Kidney epithelial cell (primary cell): Measurements from ENCODE around the gene ANG. TPM values are rescaled to one million over a fixed set of nuclear protein-coding genes. Genes with fewer than 3 reads are reported as not detected.
A peak's percentile ranks its signal among the peaks of the same experiment; 100 is the strongest.
"Not testable (repeated sequence)": the region's sequence is repeated elsewhere in the genome, so short reads cannot be mapped to it uniquely, and the experiment has no call there.

Experiments used
- DNase-seq: peaks from one replicate; pipeline ENCODE4 v3.0.0-alpha.2; 2010; ENCODE audit warnings: low read depth
- H3K27me3 ChIP-seq: 2 replicates; pipeline ENCODE4 v1.6.0; 2011; ENCODE audit warnings: low read length; ENCODE audit not compliant: control insufficient read depth, insufficient read depth
- H3K36me3 ChIP-seq: 2 replicates; pipeline ENCODE4 v1.5.1; 2011; ENCODE audit warnings: low read length; ENCODE audit not compliant: control insufficient read depth, insufficient read depth
- H3K4me3 ChIP-seq: 2 replicates; pipeline ENCODE4 v1.5.1; 2011; ENCODE audit warnings: low read depth, mild to moderate bottlenecking, control low read depth, low read length
- total RNA-seq: library from RNA; depleted of rRNA; stranded (reverse); fragments of >200 nt; gene quantifications from 2 replicates; pipeline ENCODE4 v1.2.3, GENCODE V29; 2015
- TF ChIP-seq, protein P1 (sequence below): IDR thresholded peaks from 2 replicates; pipeline ENCODE4 v1.5.1; 2011; ENCODE audit warnings: mild to moderate bottlenecking, moderate library complexity, low read length, control low read depth, inconsistent platforms; ENCODE audit not compliant: insufficient read depth, poor library complexity, severe bottlenecking

The ANG gene
- total RNA-seq, 1 donor from 2014 or later: 1.1 TPM

DNA sequence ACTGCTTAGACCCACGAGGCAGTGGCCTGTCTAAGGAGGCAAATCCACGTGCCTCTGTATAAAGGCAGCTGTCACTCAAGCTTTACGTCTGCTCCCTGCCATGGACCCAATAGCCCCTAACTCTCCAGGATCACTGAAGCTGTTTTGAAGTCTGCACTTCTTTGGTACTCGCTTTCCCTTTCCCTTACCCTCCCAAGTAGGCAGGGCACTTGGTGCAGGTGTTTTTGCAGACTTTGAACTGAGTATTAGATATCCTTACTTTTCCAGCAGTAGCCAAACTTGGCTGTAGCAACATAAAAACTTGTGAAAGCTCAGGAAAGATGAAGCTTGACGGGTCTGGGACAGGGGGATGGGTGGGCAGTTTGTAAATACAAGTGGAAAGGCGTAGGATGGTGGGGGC, 29.2 kb upstream of the ANG start:
- DNase-seq: no peak
- Histone ChIP-seq H3K36me3 (no peaks in the 10 kb centered on the region), H3K27me3 (peaks cover 51% of the 10 kb centered on the region), H3K4me3 (no peak overlapping the region)
- TF ChIP-seq, protein P1, sequence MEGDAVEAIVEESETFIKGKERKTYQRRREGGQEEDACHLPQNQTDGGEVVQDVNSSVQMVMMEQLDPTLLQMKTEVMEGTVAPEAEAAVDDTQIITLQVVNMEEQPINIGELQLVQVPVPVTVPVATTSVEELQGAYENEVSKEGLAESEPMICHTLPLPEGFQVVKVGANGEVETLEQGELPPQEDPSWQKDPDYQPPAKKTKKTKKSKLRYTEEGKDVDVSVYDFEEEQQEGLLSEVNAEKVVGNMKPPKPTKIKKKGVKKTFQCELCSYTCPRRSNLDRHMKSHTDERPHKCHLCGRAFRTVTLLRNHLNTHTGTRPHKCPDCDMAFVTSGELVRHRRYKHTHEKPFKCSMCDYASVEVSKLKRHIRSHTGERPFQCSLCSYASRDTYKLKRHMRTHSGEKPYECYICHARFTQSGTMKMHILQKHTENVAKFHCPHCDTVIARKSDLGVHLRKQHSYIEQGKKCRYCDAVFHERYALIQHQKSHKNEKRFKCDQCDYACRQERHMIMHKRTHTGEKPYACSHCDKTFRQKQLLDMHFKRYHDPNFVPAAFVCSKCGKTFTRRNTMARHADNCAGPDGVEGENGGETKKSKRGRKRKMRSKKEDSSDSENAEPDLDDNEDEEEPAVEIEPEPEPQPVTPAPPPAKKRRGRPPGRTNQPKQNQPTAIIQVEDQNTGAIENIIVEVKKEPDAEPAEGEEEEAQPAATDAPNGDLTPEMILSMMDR: no peak

DNA sequence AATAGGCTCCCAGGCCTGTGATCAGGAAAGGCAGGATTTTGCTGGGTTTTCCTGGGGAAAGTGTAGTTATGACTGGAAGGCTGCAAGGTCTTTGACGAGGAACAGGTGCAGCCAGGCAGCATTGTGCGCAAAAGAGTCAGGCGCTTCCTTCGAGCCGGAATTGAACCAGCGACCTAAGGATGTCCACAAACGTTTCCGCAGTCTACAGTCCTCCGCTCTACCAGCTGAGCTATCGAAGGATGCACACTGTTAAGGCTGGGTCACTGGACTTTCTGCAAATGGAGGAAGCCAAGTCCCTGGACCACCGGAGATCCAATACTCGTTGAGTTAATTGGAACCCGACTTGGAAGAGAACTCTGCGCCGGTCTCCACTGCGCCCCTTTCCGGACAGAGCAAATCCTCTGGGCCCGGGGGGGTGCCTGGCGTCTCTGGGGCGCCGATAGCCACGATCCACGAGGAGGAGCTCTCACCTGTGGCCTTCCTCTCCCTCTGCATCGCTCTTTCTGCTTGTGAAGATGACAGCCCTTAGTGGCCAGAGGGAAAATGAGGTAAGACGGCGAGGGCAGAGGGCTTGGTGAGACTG, 28.7 kb upstream of the ANG start:
- no peak overlapping the region for H3K4me3 ChIP-seq
- H3K36me3 ChIP-seq: no peaks in the 10 kb centered on the region
- no peak for DNase-seq
- peaks cover 51% of the 10 kb centered on the region for H3K27me3 ChIP-seq
- TF ChIP-seq, protein P1: no peak

DNA sequence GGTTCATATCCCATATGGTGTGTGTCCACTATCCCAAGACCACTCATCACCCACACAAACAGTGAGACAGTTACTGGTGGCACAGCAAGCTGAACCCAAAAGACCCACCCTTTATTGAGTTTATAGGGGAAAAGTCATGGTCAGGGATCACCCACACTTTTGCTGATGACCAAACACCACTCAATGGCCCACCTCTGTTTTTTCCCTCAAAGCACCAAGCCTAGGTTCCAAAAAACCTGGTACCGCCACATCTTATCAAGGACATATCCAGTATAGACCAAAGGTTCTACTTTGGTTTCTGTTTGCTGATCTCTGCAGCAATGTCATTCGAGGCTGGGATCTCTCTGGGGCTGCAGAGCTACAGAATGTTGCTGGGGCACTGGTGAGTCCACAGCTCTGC, 27.4 kb upstream of the ANG start:
- TF ChIP-seq, protein P1: no peak
- DNase-seq: no peak
- Histone ChIP-seq H3K36me3 (no peaks in the 10 kb centered on the region), H3K27me3 (peaks cover 42% of the 10 kb centered on the region), H3K4me3 (no peak overlapping the region)

DNA sequence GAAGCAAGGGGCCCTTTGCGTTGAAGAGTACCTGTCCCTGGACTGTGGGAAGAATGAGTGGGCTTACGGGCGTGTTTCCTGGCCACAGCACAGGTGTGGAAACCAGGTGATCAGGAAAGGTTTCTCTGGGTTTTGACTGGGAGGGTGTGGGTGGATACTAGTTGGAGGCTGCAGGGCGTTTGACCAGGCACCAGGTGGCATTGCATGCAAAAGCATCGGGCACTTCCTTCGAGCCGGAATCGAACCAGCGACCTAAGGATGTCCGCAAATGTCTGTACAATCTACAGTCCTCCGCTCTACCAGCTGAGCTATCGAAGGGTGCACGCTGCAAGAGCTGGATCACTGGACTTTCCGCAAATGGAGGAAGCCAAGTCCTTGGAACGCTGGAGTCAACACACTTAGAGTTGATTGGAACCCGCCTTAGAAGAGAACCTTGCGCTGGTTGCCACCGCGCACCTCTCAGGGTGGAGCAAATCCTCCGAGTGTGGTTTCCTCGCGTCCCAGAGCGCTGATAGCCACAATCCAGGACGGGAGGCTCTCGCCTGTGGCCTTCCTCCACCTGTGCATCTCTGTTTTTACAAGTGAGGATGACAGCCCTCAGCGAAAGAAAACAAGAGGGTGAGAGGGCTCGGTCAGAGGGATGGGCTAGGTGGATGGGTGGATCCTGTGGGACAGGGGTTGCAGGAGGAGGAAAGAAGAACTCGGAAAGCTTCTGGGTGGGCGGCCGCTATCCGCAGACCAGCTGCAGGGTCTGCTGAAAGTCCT, 25.4 kb upstream of the ANG start:
- no peak for DNase-seq
- Histone ChIP-seq H3K4me3 (peak overlapping the region; percentile 8), H3K27me3 (peaks cover 30% of the 10 kb centered on the region), H3K36me3 (no peaks in the 10 kb centered on the region)
- TF ChIP-seq, protein P1: peak; percentile 38

DNA sequence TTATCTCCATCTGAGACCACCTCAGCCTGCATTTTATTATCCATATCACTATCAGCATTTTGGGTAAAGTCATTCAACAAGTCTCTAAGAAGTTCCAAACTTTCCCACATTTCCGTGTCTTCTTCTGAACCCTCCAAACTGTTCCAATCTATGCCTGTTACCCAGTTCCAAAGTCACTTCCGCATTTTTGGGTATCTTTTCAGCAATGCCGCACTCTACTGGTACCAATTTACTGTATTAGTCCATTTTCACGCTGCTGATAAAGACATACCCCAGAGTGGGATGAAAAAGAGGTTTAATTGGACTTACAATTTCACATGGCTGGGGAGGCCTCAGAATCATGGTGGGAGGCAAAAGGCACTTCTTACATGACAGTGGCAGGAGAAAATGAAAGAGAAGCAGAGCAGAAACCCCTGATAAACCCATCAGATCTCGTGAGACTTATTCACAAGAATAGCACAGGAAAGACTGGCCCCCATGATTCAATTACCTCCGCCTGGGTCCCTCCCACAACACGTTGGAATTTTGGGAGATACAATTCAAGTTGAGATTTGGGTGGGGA, 22.1 kb upstream of the ANG start:
- not testable (repeated sequence) for H3K4me3 ChIP-seq, H3K36me3 ChIP-seq, DNase-seq
- H3K27me3 ChIP-seq: peaks cover 13% of the 10 kb centered on the region

DNA sequence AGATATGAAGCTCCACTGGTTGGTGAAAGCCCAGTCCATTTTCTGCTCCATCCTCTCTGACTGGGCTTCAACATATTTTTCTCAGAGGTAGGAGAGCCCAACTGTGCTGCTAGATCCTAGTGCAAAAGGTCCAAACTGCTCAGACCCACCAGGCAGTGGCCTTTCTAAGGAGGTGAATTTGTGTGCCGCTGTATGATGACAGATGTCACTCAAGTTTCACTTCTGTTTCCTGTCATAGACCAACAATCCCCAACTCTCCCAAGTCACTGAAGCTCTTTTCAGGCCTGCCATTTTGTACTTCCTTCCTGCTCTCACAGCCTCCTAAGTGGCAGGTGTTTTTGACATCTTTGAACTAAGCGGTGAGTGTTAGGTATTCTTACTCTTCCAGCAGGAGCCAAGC, 20.6 kb upstream of the ANG start:
- no peak for DNase-seq
- H3K27me3 ChIP-seq: peaks cover 10% of the 10 kb centered on the region
- H3K4me3 ChIP-seq: no peak overlapping the region
- H3K36me3 ChIP-seq: no peaks in the 10 kb centered on the region
- TF ChIP-seq, protein P1: no peak
